Psoas muscle (tissue), 8 donors: ENCODE results near the gene FXYD3. TPM values are rescaled to one million over a fixed set of nuclear protein-coding genes. Genes with fewer than 3 reads are reported as not detected.

Experiments used
- ATAC-seq, 4 donors: fragments of 200-7000 bp; cut with Tn5 transposase; one replicate each; pipeline ENCODE4 v1.9.1; 2020; ENCODE audit warnings: moderate library complexity in 3 of 4, mild to moderate bottlenecking in 2 of 4
- DNase-seq, 2 donors: peaks; one replicate each; pipeline ENCODE4 v3.0.0-alpha.2; 2020
- H3K27ac ChIP-seq: fragments of 200-600 bp; one replicate; pipeline ENCODE4 v1.8.0; 2022
- H3K27me3 ChIP-seq, 3 donors: fragments of 200-600 bp in 1 of 3; one replicate each; pipeline versions ENCODE4 v1.6.1 to v1.8.0; 2013 to 2022; ENCODE audit warnings: low read length in 2 of 3, mild to moderate bottlenecking in 2 of 3, moderate library complexity in 1 of 3; ENCODE audit not compliant: insufficient read depth in 3 of 3
- H3K36me3 ChIP-seq, 2 donors: fragments of 200-600 bp in 1 of 2; one replicate each; pipeline versions ENCODE4 v1.6.1 to v1.8.0; 2013 to 2022; ENCODE audit warnings: low read depth in 1 of 2, mild to moderate bottlenecking in 1 of 2, moderate library complexity in 1 of 2; ENCODE audit not compliant: insufficient read depth in 1 of 2
- H3K4me1 ChIP-seq: fragments of 200-600 bp; one replicate; pipeline ENCODE4 v1.8.0; 2022
- H3K4me3 ChIP-seq: fragments of 200-600 bp; one replicate; pipeline ENCODE4 v1.8.0; 2022; ENCODE audit warnings: mild to moderate bottlenecking
- H3K9me3 ChIP-seq: fragments of 200-600 bp; one replicate; pipeline ENCODE4 v1.8.0; 2022
- CTCF ChIP-seq: fragments of 200-600 bp; IDR thresholded peaks from one replicate; pipeline ENCODE4 v1.8.0; 2022; ENCODE audit warnings: antibody characterized with exemption
- WGBS, 3 donors: extraction: QIAGEN DNeasy Blood & Tissue Kit; methylation state at CpG; one replicate each; pipeline versions ENCODE4 v1.1.6 to v1.1.7; 2013; 5-methylcytosine and 5-hydroxymethylcytosine counted together
- intact Hi-C, 2 donors: fragments of 100-400 bp; cut with DNase I; formaldehyde crosslinking; loops; one replicate each; pipeline versions ENCODE4 v1.11.0 to v1.14.2; 2022
- polyA plus RNA-seq, 3 donors: library from polyadenylated mRNA; stranded (reverse); fragments of 200-250 nt; gene quantifications; one replicate each; pipeline ENCODE4 v1.2.3, GENCODE V29; 2013
- total RNA-seq, 4 donors: library from RNA; stranded (reverse); fragmentation: NEBNext Ultra II Directional in 2 of 4; extraction: Animal tissue kit (Norgen Biotek cat#: 25700) in 2 of 4; gene quantifications; one replicate each; pipeline versions ENCODE4 v1.2.1 to v1.2.4, GENCODE V29; 2021 to 2023
- donor health status: healthy with polysubstance abuse.
- donor health status: DM: no; HTN: no; CAD: no; lungs with moderate emphysema.
- donor health status: Bipolar disorder and iron deficiency.
- donor health status: healthy.
- donor health status: DM: yes; HTN: yes; CAD: no.
- donor health status: DM: no; HTN: no; CAD: no.
- donor health status: DM: no; HTN: no; CAD: no.
- donor health status: DM: yes; HTN: yes; CAD: no.

FXYD3 gene
- total and polyA plus RNA-seq, 7 donors: 0.10 to 0.38 (median 0.13) TPM; not detected in 4

GRCh38 chr19:35110974-35111373 is 4.6 kb upstream of the FXYD3 start:
- H3K9me3 ChIP-seq: no peaks in the 10 kb centered on the region
- DNase-seq (no peak), ATAC-seq (no peak)
- no peak overlapping the region for H3K4me3 ChIP-seq
- H3K4me1 ChIP-seq: no peaks in the 10 kb centered on the region
- H3K27ac ChIP-seq: no peak overlapping the region
- no peaks in the 10 kb centered on the region for H3K27me3 ChIP-seq
- WGBS, 3 donors: 75 to 79% (median 77%) methylated on average over 8 to 9 of the region's 9 CpGs
- no peak for TF ChIP-seq CTCF
- H3K36me3 ChIP-seq: no peaks in the 10 kb centered on the region
- intact Hi-C loops: no loop called here

GRCh38 chr19:35112995-35113688 is 2.5 kb upstream of the FXYD3 start:
- ATAC-seq (no peak), DNase-seq (no peak)
- Histone ChIP-seq H3K4me1 (no peaks in the 10 kb centered on the region), H3K9me3 (no peaks in the 10 kb centered on the region), H3K4me3 (no peak overlapping the region), H3K27me3 (no peaks in the 10 kb centered on the region), H3K36me3 (no peaks in the 10 kb centered on the region), H3K27ac (no peak overlapping the region)
- intact Hi-C loops: no loop called here
- no peak for TF ChIP-seq CTCF
- WGBS, 3 donors: 92 to 95% (median 95%) methylated on average over 15 of the region's 15 CpGs

- no peak overlapping the region for H3K27ac ChIP-seq
- peak; percentile 78 to 91 (median 82) for ATAC-seq
- peak overlapping the region; percentile 63 for H3K4me3 ChIP-seq
- WGBS, 3 donors: 10 to 14% (median 11%) methylated on average over 23 of the region's 23 CpGs
- H3K9me3 ChIP-seq: no peaks in the 10 kb centered on the region
- TF ChIP-seq CTCF: peak; percentile 98
- H3K4me1 ChIP-seq: no peaks in the 10 kb centered on the region
- DNase-seq: peak; percentile 67 to 83
- no peaks in the 10 kb centered on the region for H3K36me3 ChIP-seq
- intact Hi-C loops: loop anchor here (1.0 to 2.0 kb wide), 2 partner anchors 20 to 21 kb away; partner anchors contain the start of gene LGI4 (in 2 of the 2)
- no peaks in the 10 kb centered on the region for H3K27me3 ChIP-seq
Measured at GRCh38 chr19:35114353-35115176, 1.1 kb upstream of the FXYD3 start.

GRCh38 chr19:35116072-35116801 is 614 bp downstream of the FXYD3 start:
- H3K27me3 ChIP-seq: no peaks in the 10 kb centered on the region
- no peak for DNase-seq
- intact Hi-C loops: no loop called here
- H3K4me1 ChIP-seq: no peaks in the 10 kb centered on the region
- H3K4me3 ChIP-seq: no peak overlapping the region
- WGBS, 3 donors: 89 to 92% (median 89%) methylated on average over 13 of the region's 13 CpGs
- ATAC-seq: no peak
- TF ChIP-seq CTCF: no peak
- H3K36me3 ChIP-seq: no peaks in the 10 kb centered on the region
- H3K27ac ChIP-seq: no peak overlapping the region
- no peaks in the 10 kb centered on the region for H3K9me3 ChIP-seq
